HCT116 (cell line): ENCODE measurements around the gene SMG6. TPM values are rescaled to one million over a fixed set of nuclear protein-coding genes. Genes with fewer than 3 reads are reported as not detected.

ENCODE experiments used
- ATAC-seq: fragments of 200-7000 bp; cut with Tn5 transposase; 2 replicates; pipeline ENCODE4 v1.9.1; 2020; ENCODE audit warnings: mild to moderate bottlenecking, moderate library complexity
- BruUV-seq: library from RNA; stranded (reverse); fragments of 400-500 nt; replicated peaks from 2 replicates; lab custom pipeline; 2021; lab: Mats Ljungman, UMichigan
- CTCF ChIA-PET: fragments of 300-600 bp; sonication (Branson Sonifier 250); formaldehyde crosslinking; loops from one replicate; lab custom pipeline; 2021; ENCODE audit warnings: antibody characterized with exemption; lab: Charles Lee
- POLR2A ChIA-PET: fragments of 300-600, 350-600 bp; sonication (Branson Sonifier 250); formaldehyde crosslinking; loops from one replicate; lab custom pipeline; 2021; ENCODE audit warnings: antibody characterized with exemption; lab: Charles Lee
- RAD21 ChIA-PET, 2 experiments: fragments of 300-600 bp; sonication (Branson Sonifier 250); formaldehyde crosslinking; loops; one replicate each; lab custom pipeline; 2023; ENCODE audit warnings: low total read pairs in 2 of 2; ENCODE audit not compliant: uncharacterized antibody in 2 of 2, unreplicated experiment in 2 of 2, low non-redundant PET in 1 of 2; lab: Charles Lee
- DNase-seq: peaks from one replicate; pipeline ENCODE4 v3.0.0-alpha.2; 2010; ENCODE audit warnings: low read depth, low spot score
- H2AFZ ChIP-seq: fragments of 200-600 bp; shearing (Covaris generic), sonication (generic); 2 replicates; pipeline ENCODE4 v1.6.1; 2017; ENCODE audit warnings: low read depth, mixed run types, mixed read lengths, antibody characterized with exemption, low read length; ENCODE audit not compliant: poor library complexity, severe bottlenecking
- H3K27ac ChIP-seq: 2 replicates; pipeline ENCODE4 v1.5.1; 2012; ENCODE audit warnings: low read depth, low read length
- H3K27me3 ChIP-seq: fragments of 200-600 bp; sonication (generic); 2 replicates; pipeline ENCODE4 v1.6.1; 2016; ENCODE audit warnings: mixed run types, low read length, mixed read lengths; ENCODE audit not compliant: insufficient read depth
- H3K36me3 ChIP-seq, 2 experiments: fragments of 200-500 bp in 1 of 2; fragments of 200-600 bp in 1 of 2; sonication (Bioruptor generic) in 1 of 2; sonication (generic) in 1 of 2; 2 replicates each; pipeline versions ENCODE4 v1.5.1 to v1.6.1; 2014 to 2016; ENCODE audit warnings: low read length in 2 of 2, inconsistent platforms in 1 of 2, mixed read lengths in 1 of 2, mixed run types in 1 of 2; ENCODE audit not compliant: insufficient read depth in 2 of 2, control insufficient read depth in 1 of 2
- H3K4me1 ChIP-seq, 2 experiments: fragments of 200-600 bp in 1 of 2; sonication (generic) in 1 of 2; 2 replicates each; pipeline versions ENCODE4 v1.5.1 to v1.6.1; 2012 to 2017; ENCODE audit warnings: low read length in 2 of 2, inconsistent platforms in 1 of 2, mild to moderate bottlenecking in 1 of 2, mixed read lengths in 1 of 2, mixed run types in 1 of 2, moderate library complexity in 1 of 2; ENCODE audit not compliant: insufficient read depth in 2 of 2, control insufficient read depth in 1 of 2
- H3K4me2 ChIP-seq: fragments of 200-600 bp; sonication (generic); 2 replicates; pipeline ENCODE4 v1.6.1; 2017; ENCODE audit warnings: mixed run types, low read length, mixed read lengths
- H3K4me3 ChIP-seq, 2 experiments: fragments of 200-600 bp in 1 of 2; sonication (generic) in 1 of 2; replicated peaks in 1 of 2; 2 replicates each; pipeline ENCODE4 v1.5.1; 2011 to 2016; ENCODE audit warnings: low read length in 2 of 2, control low read depth in 1 of 2, low read depth in 1 of 2, mild to moderate bottlenecking in 1 of 2, mixed read lengths in 1 of 2, mixed run types in 1 of 2
- H3K79me2 ChIP-seq: fragments of 200-600 bp; sonication (generic); 2 replicates; pipeline ENCODE4 v1.6.1; 2017; ENCODE audit warnings: mild to moderate bottlenecking, mixed run types, low read length, moderate library complexity, mixed read lengths; ENCODE audit not compliant: insufficient read depth
- H3K9ac ChIP-seq: fragments of 200-600 bp; sonication (generic); 2 replicates; pipeline ENCODE4 v1.6.1; 2016; ENCODE audit warnings: low read length, mixed read lengths
- H3K9me2 ChIP-seq: fragments of 200-600 bp; sonication (generic), shearing (Covaris generic); 2 replicates; pipeline ENCODE4 v1.6.1; 2017; ENCODE audit warnings: mixed run types, mild to moderate bottlenecking, moderate library complexity; ENCODE audit not compliant: insufficient read depth
- H3K9me3 ChIP-seq, 2 experiments: fragments of 200-500 bp in 1 of 2; fragments of 200-600 bp in 1 of 2; sonication (Bioruptor generic) in 1 of 2; sonication (generic) in 1 of 2; 2 replicates each; pipeline ENCODE4 v1.6.1; 2014 to 2017; ENCODE audit warnings: low read length in 2 of 2, mixed read lengths in 2 of 2, inconsistent platforms in 1 of 2, low read depth in 1 of 2, mild to moderate bottlenecking in 1 of 2, mixed run types in 1 of 2, moderate library complexity in 1 of 2; ENCODE audit not compliant: control insufficient read depth in 1 of 2, insufficient read depth in 1 of 2
- H4K20me1 ChIP-seq: fragments of 200-600 bp; sonication (generic), shearing (Covaris generic); 2 replicates; pipeline ENCODE4 v1.6.1; 2017; ENCODE audit warnings: mixed run types, mild to moderate bottlenecking, moderate library complexity; ENCODE audit not compliant: insufficient read depth
- ATF3 ChIP-seq: IDR thresholded peaks from 2 replicates; pipeline ENCODE4 v1.6.1; 2012
- EGR1 ChIP-seq: IDR thresholded peaks from 2 replicates; pipeline ENCODE4 v1.6.1; 2012; ENCODE audit warnings: low read depth
- SIN3A ChIP-seq: IDR thresholded peaks from 2 replicates; pipeline ENCODE4 v1.6.1; 2012; ENCODE audit warnings: low read depth
- intact Hi-C: fragments of 100-400 bp; cut with micrococcal nuclease; formaldehyde crosslinking; loops from 2 replicates; pipeline ENCODE4 v1.10.0; 2022
- total RNA-seq: library from RNA; stranded (reverse); gene quantifications from one replicate; pipeline ENCODE4 v1.2.1, GENCODE V29; 2021; ENCODE audit not compliant: unreplicated experiment

SMG6 gene
- total RNA-seq, 1 experiment from 2014 or later, result 23.1 TPM

- Histone ChIP-seq H3K27me3 (no peaks in the 10 kb centered on the region), H2AFZ (no peak overlapping the region), H3K4me1 (peaks cover 18 to 37% of the 10 kb centered on the region in 2 experiments; a peak in 3 of 4 replicates), H3K4me3 (no peak overlapping the region), H3K27ac (no peak overlapping the region), H3K9me3 (no peaks in the 10 kb centered on the region), H3K4me2 (no peak overlapping the region), H3K9ac (no peak overlapping the region), H3K36me3 (no peaks in the 10 kb centered on the region), H3K9me2 (no peaks in the 10 kb centered on the region), H4K20me1 (no peaks in the 10 kb centered on the region), H3K79me2 (peaks cover 9% of the 10 kb centered on the region; the same call in 1 of the 2 replicates)
- intact Hi-C loops, result no loop called here
- BruUV-seq, result no TSS peak
- ChIA-PET POLR2A (no interaction called here), RAD21 (no interaction called here), CTCF (interaction anchor here (1.4 kb wide), 1 partner anchor 119 kb away, joined by 3 read pairs; no protein-coding TSS in a partner anchor)
- TF ChIP-seq SIN3A, result no peak
- TF ChIP-seq EGR1, result no peak
- no peak for TF ChIP-seq ATF3
- no peak for ATAC-seq
- no peak for DNase-seq
These were observed 275.4 kb downstream of the SMG6 start for GRCh38 chr17:2028234-2028614.

- no peaks in the 10 kb centered on the region for H4K20me1 ChIP-seq
- ATAC-seq (no peak), DNase-seq (no peak)
- no peak overlapping the region for H3K4me2 ChIP-seq
- no TSS peak for BruUV-seq
- H3K36me3 ChIP-seq, result no peaks in the 10 kb centered on the region
- ChIA-PET CTCF (interaction anchor here (1.4 to 1.7 kb wide), 2 partner anchors 118 to 217 kb away, joined by 3 to 6 read pairs; no protein-coding TSS in a partner anchor), RAD21 (no interaction called here), POLR2A (no interaction called here)
- intact Hi-C loops, result no loop called here
- no peak for TF ChIP-seq ATF3
- no peaks in the 10 kb centered on the region for H3K9me3 ChIP-seq
- H3K9ac ChIP-seq, result no peak overlapping the region
- H3K4me3 ChIP-seq, result no peak overlapping the region
- H3K9me2 ChIP-seq, result no peaks in the 10 kb centered on the region
- no peak overlapping the region for H3K27ac ChIP-seq
- H3K79me2 ChIP-seq, result peaks cover 9% of the 10 kb centered on the region; the same call in 1 of the 2 replicates
- H2AFZ ChIP-seq, result no peak overlapping the region
- H3K4me1 ChIP-seq, result peaks cover 18 to 37% of the 10 kb centered on the region in 2 experiments; a peak in 3 of 4 replicates
- no peaks in the 10 kb centered on the region for H3K27me3 ChIP-seq
These were observed 275.9 kb downstream of the SMG6 start for GRCh38 chr17:2027528-2028233.
